Esophagus muscularis mucosa (tissue), 4 donors: ENCODE data around the gene CCDC74B. TPM values are rescaled to one million over a fixed set of nuclear protein-coding genes. Genes with fewer than 3 reads are reported as not detected.
"Not testable (repeated sequence)": the region's sequence is repeated elsewhere in the genome, so short reads cannot be mapped to it uniquely, and the experiment has no call there.

Source experiments
- DNase-seq: peaks from one replicate; pipeline ENCODE4 v3.0.0-alpha.2; 2017; ENCODE audit errors: extremely low spot score
- H3K27ac ChIP-seq, 4 donors: fragments of 200-600 bp; sonication (generic); replicated peaks in 1 of 4; 1 replicate in 3 of 4; 2 replicates in 1 of 4; pipeline ENCODE4 v1.5.1; 2016 to 2019; ENCODE audit warnings: mild to moderate bottlenecking in 1 of 4
- H3K27me3 ChIP-seq, 4 donors: fragments of 200-600 bp; sonication (generic); one replicate each; pipeline versions ENCODE4 v1.5.1 to v1.6.0; 2016 to 2019
- H3K36me3 ChIP-seq, 4 donors: fragments of 200-600 bp; sonication (generic); one replicate each; pipeline ENCODE4 v1.5.1; 2016 to 2019
- H3K4me1 ChIP-seq, 4 donors: fragments of 200-600 bp; sonication (generic); one replicate each; pipeline ENCODE4 v1.5.1; 2016 to 2019
- H3K4me3 ChIP-seq, 4 donors: fragments of 200-600 bp; sonication (generic); 1 replicate in 2 of 4; 2 replicates in 2 of 4; pipeline ENCODE4 v1.5.1; 2016 to 2019; ENCODE audit warnings: mild to moderate bottlenecking in 4 of 4, moderate library complexity in 1 of 4
- H3K9me3 ChIP-seq, 4 donors: fragments of 200-600 bp; sonication (generic); 1 replicate in 3 of 4; 2 replicates in 1 of 4; pipeline ENCODE4 v1.5.1; 2016 to 2019
- EP300 ChIP-seq: sonication (generic); formaldehyde crosslinking; IDR thresholded peaks from one replicate; pipeline ENCODE4 v1.6.1; 2017; ENCODE audit warnings: antibody characterized with exemption
- POLR2A ChIP-seq: fragments of 450-650 bp; IDR thresholded peaks from one replicate; pipeline ENCODE4 v1.6.1; 2017; ENCODE audit warnings: antibody characterized with exemption, moderate library complexity, mild to moderate bottlenecking, low read depth
- POLR2AphosphoS5 ChIP-seq, 2 donors: sonication (generic); formaldehyde crosslinking; IDR thresholded peaks; one replicate each; pipeline ENCODE4 v1.6.1; 2017; ENCODE audit warnings: antibody characterized with exemption in 2 of 2
- WGBS: methylation state at CpG from one replicate; pipeline ENCODE4 v1.1.5; 2018; 5-methylcytosine and 5-hydroxymethylcytosine counted together
- intact Hi-C: fragments of 100-400 bp; cut with DNase I; formaldehyde crosslinking; loops from one replicate; pipeline ENCODE4 v1.15.1; 2023
- total RNA-seq, 4 donors: library from RNA; depleted of rRNA; stranded (reverse); fragments of >200 nt; gene quantifications; one replicate each; pipeline versions ENCODE4 v1.1.0 to v1.2.1, GENCODE V29; 2016
- TF ChIP-seq, protein P1 (sequence below), 3 experiments: fragments of 200-600 bp in 2 of 3; fragments of 450-650 bp in 1 of 3; sonication (generic) in 2 of 3; IDR thresholded peaks; one replicate each; pipeline ENCODE4 v1.5.1; 2017 to 2019; ENCODE audit warnings: antibody characterized with exemption in 3 of 3, mild to moderate bottlenecking in 2 of 3, moderate library complexity in 1 of 3

CCDC74B gene
- total RNA-seq, 4 donors from 2014 or later: 2.8 to 5.0 (median 4.2) TPM

DNA sequence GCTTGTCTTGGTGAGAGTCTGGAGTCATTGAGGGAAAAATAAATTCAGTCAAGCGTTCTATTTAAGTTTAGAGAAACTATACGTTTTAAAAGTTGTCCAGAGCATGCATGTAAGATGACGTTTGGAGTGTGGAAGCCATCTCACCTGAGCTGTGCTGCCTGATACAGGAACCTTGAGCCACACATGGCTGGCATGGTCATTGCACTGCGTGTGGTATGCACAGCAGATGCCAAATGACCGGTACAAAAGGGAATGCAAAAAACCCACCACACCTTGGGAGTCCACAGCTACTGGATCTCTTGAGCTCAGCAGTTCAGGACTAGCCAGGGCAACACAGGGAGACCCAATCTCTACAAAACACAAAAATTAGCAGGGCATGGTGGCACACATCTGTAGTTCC, 41.5 kb upstream of the CCDC74B start:
- no peak overlapping the region for H3K27ac ChIP-seq
- H3K4me1 ChIP-seq: peaks cover 12 to 19% (median 15%) of the 10 kb centered on the region in 4 donors
- DNase-seq: no peak
- peaks cover 0 to 26% (median 11%) of the 10 kb centered on the region in 4 donors for H3K36me3 ChIP-seq
- no peak overlapping the region for H3K4me3 ChIP-seq
- intact Hi-C loops: no loop called here
- H3K9me3 ChIP-seq: no peaks in the 10 kb centered on the region
- no peak for TF ChIP-seq EP300
- no peak for TF ChIP-seq POLR2A
- TF ChIP-seq, protein P1, sequence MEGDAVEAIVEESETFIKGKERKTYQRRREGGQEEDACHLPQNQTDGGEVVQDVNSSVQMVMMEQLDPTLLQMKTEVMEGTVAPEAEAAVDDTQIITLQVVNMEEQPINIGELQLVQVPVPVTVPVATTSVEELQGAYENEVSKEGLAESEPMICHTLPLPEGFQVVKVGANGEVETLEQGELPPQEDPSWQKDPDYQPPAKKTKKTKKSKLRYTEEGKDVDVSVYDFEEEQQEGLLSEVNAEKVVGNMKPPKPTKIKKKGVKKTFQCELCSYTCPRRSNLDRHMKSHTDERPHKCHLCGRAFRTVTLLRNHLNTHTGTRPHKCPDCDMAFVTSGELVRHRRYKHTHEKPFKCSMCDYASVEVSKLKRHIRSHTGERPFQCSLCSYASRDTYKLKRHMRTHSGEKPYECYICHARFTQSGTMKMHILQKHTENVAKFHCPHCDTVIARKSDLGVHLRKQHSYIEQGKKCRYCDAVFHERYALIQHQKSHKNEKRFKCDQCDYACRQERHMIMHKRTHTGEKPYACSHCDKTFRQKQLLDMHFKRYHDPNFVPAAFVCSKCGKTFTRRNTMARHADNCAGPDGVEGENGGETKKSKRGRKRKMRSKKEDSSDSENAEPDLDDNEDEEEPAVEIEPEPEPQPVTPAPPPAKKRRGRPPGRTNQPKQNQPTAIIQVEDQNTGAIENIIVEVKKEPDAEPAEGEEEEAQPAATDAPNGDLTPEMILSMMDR (IDR thresholded peaks at IDR 0.05): no peak
- no peak for TF ChIP-seq POLR2AphosphoS5 (IDR thresholded peaks at IDR 0.05)
- 84% methylated on average over 5 of the region's 5 CpGs for WGBS
- H3K27me3 ChIP-seq: no peaks in the 10 kb centered on the region

DNA sequence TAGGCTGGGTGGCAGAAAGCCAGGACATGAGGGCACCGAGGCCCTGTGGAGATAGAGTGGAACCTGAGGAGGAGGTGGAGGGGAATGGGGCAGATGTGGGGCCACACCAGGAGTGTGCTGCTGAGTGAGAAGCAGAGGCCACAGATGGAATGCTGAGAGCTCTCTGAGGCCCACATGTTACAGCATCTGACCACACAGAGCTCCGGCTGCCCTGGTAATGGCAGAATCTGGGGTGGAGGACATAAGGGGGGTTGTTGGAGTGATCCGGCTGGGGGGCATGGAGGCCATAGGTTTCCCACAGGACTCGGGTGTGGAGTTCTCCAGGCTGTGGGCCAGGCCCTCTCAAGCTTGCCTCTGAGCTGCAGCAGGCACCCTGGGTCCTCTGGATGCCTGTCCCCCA, 41.0 kb upstream of the CCDC74B start:
- Histone ChIP-seq H3K4me3 (no peak overlapping the region), H3K9me3 (no peaks in the 10 kb centered on the region), H3K4me1 (peaks cover 12 to 20% (median 17%) of the 10 kb centered on the region in 4 donors), H3K27ac (no peak overlapping the region), H3K27me3 (no peaks in the 10 kb centered on the region), H3K36me3 (peaks cover 0 to 21% (median 6%) of the 10 kb centered on the region in 4 donors)
- no peak for DNase-seq
- WGBS: 100% methylated on average over 2 of the region's 4 CpGs
- TF ChIP-seq POLR2A (no peak), EP300 (no peak), POLR2AphosphoS5 (IDR thresholded peaks at IDR 0.05) (no peak)
- TF ChIP-seq, protein P1 (IDR thresholded peaks at IDR 0.05): no peak
- intact Hi-C loops: no loop called here

DNA sequence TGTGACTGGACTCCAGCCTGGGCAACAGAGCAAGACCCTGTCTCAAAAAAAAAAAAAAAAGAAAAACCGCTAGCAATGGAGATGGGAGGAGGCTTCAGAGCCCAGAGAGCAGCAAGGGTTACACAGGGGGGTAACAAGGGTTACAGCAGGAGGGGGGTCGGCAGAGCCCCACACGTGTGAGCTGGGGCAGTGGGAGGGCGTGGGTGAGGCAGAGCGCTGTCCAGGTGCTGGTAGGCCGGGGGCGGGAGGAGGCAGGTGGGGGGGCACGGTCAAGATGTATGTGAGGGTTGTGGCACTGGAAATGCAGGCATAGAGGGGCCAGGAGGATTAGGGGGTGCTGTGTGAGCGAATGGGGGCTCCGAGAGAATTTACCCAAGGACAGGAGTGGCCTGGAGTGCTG, 40.5 kb upstream of the CCDC74B start:
- H3K4me3 ChIP-seq: no peak overlapping the region
- H3K27me3 ChIP-seq: no peaks in the 10 kb centered on the region
- H3K4me1 ChIP-seq: peaks cover 15 to 25% (median 21%) of the 10 kb centered on the region in 4 donors
- TF ChIP-seq EP300: no peak
- TF ChIP-seq POLR2A: no peak
- no peak for TF ChIP-seq POLR2AphosphoS5 (IDR thresholded peaks at IDR 0.05)
- TF ChIP-seq, protein P1 (IDR thresholded peaks at IDR 0.05): no peak
- WGBS: 75% methylated on average over 10 of the region's 10 CpGs
- H3K9me3 ChIP-seq: no peaks in the 10 kb centered on the region
- no peak overlapping the region for H3K27ac ChIP-seq
- peaks cover 0 to 19% (median 4%) of the 10 kb centered on the region in 4 donors for H3K36me3 ChIP-seq
- no peak for DNase-seq
- intact Hi-C loops: no loop called here

DNA sequence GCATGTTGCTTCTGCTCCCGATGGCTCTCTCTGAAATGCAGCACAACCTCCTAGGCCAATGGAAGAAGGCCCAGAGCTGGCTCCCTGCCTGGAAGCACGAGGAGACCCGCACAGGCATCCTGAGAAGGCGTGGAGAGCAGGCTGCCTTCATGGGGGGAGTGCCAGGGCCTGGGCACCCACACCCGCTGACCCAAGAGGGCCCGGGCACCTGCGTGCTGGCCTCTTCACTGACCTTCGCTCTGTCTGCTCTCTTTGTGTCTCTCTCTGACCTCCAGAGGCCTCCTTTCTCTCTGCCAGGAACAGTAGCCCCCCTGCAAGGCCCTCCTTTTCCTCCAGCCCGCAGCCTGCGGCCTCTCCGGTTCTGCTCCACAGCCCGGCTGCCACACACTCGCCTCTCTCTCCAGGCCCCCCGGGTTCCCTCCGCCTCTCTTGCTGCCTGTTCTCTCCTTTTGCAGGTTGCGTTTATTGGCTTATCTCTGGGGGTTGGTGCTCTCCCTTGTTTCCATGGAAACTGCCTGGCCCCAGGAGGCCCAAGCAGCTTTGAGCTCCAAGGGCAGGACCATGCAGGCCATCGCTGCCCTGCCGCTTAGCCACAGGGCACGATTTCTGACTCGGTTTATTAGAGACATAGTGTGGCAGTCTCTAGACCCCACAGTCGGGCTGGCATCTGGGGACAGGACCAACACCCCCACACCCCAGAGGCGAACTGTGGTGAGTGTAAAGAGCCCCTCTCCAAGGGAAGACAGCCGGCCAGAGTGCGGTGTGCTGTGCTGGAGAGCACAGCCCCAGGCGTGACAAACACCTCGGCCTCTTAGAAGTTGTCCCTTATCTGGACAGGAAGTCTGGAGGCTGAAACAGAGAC, 38.8 kb upstream of the CCDC74B start:
- peak overlapping the region; percentile 72 to 96 (median 94) for H3K27ac ChIP-seq
- no peaks in the 10 kb centered on the region for H3K27me3 ChIP-seq
- peak overlapping the region; percentile 69 to 96 (median 90) for H3K4me3 ChIP-seq
- H3K4me1 ChIP-seq: peaks cover 24 to 40% (median 32%) of the 10 kb centered on the region in 4 donors
- TF ChIP-seq POLR2AphosphoS5 (IDR thresholded peaks at IDR 0.05) (no peak), EP300 (no peak)
- TF ChIP-seq, protein P1 (IDR thresholded peaks at IDR 0.05): no peak
- intact Hi-C loops: loop anchor here (2.0 kb wide), 1 partner anchor 149 kb away; no protein-coding TSS in a partner anchor
- 70% methylated on average over 24 of the region's 26 CpGs for WGBS
- no peaks in the 10 kb centered on the region for H3K9me3 ChIP-seq
- no peak for DNase-seq
- peaks cover 0 to 13% (median 4%) of the 10 kb centered on the region in 4 donors for H3K36me3 ChIP-seq

DNA sequence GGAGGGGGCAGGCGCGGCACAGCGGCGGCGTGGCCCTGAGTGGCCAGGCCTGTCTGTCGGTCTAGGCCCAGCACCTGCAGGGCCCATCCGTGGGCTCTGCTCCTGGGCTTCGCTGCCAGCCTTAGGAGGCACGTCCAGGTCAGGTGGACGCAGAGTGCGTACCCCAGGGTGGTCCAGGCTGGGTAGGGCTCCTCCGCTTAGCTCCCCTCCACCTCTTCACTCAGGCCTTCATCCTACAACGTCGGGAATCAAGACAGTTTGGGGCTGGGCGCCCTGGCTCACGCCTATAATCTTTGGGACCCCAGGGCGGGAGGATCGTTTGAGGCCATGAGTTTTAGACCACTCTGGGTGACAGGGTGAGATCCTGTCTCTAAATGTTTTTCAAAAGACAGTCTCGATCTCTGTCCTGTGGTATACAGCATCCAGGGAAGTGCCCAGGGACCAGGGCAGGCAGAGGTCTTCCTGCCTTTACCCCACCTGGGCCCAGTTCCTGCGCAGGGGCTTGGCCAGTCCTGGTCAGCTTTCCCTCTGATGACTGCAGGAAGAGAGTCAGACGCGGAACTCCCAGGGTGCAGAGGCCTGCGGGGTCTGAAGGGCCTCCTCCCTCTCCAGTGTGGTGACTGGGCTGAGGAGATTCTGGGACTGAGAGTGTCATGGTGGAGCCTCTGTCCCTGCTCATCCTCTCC, 38.1 kb upstream of the CCDC74B start:
- H3K36me3 ChIP-seq: peaks cover 0 to 15% (median 4%) of the 10 kb centered on the region in 4 donors
- 26% methylated on average over 9 of the region's 23 CpGs for WGBS
- not testable (repeated sequence) for H3K27me3 ChIP-seq, DNase-seq, H3K9me3 ChIP-seq
- peak overlapping the region; percentile 69 to 96 (median 90) for H3K4me3 ChIP-seq
- peak overlapping the region; percentile 72 to 96 (median 94) for H3K27ac ChIP-seq
- intact Hi-C loops: loop anchor here (2.0 kb wide), 1 partner anchor 150 kb away; no protein-coding TSS in a partner anchor
- H3K4me1 ChIP-seq: peaks cover 24 to 40% (median 32%) of the 10 kb centered on the region in 4 donors
